ENCODE data around the gene MOBP. TPM values are rescaled to one million over a fixed set of nuclear protein-coding genes. Genes with fewer than 3 reads are reported as not detected.

Gene MOBP
- total RNA-seq, 4 donors from 2014 or later = 0.08 to 0.47 TPM; not detected in 2

GRCh38 chr3:39426312-39426711 lies 41.2 kb upstream of the MOBP start:
- 0 to 86% methylated on average over 1 of the region's 1 CpG for WGBS, 2 donors (ENCODE audit: low coverage in 1 of 2)
- Histone ChIP-seq H3K4me1 (no peaks in the 10 kb centered on the region), H3K9me3 (no peaks in the 10 kb centered on the region), H3K36me3 (no peaks in the 10 kb centered on the region), H3K27me3 (no peaks in the 10 kb centered on the region), H3K27ac (no peak overlapping the region), H3K4me3 (no peak overlapping the region)
- TF ChIP-seq POLR2A (IDR thresholded peaks at IDR 0.05) = no peak
- TF ChIP-seq POLR2AphosphoS5 (IDR thresholded peaks at IDR 0.05) = no peak
- TF ChIP-seq CTCF (IDR thresholded peaks at IDR 0.05) = no peak
- no peak for TF ChIP-seq EP300 (IDR thresholded peaks at IDR 0.05)
- no peak for ATAC-seq

- Histone ChIP-seq H3K4me3 (no peak overlapping the region), H3K36me3 (no peaks in the 10 kb centered on the region), H3K4me1 (no peaks in the 10 kb centered on the region), H3K27ac (no peak overlapping the region), H3K9me3 (no peaks in the 10 kb centered on the region), H3K27me3 (no peaks in the 10 kb centered on the region)
- 89 to 100% methylated on average over 1 of the region's 1 CpG for WGBS, 2 donors (ENCODE audit: low coverage in 1 of 2)
- no peak for TF ChIP-seq POLR2A (IDR thresholded peaks at IDR 0.05)
- no peak for TF ChIP-seq EP300 (IDR thresholded peaks at IDR 0.05)
- no peak for TF ChIP-seq CTCF (IDR thresholded peaks at IDR 0.05)
- TF ChIP-seq POLR2AphosphoS5 (IDR thresholded peaks at IDR 0.05) = no peak
- ATAC-seq = no peak
Measured at GRCh38 chr3:39427506-39427905, 40.0 kb upstream of the MOBP start.

GRCh38 chr3:39428745-39429201 lies 38.7 kb upstream of the MOBP start:
- no peak overlapping the region for H3K4me3 ChIP-seq
- no peaks in the 10 kb centered on the region for H3K27me3 ChIP-seq
- H3K4me1 ChIP-seq = peaks cover 0 to 6% (median 0%) of the 10 kb centered on the region in 3 donors
- WGBS, 2 donors (ENCODE audit: low coverage in 1 of 2) = 20 to 35% methylated on average over 3 to 8 of the region's 22 CpGs
- no peaks in the 10 kb centered on the region for H3K9me3 ChIP-seq
- H3K36me3 ChIP-seq = no peaks in the 10 kb centered on the region
- TF ChIP-seq CTCF (IDR thresholded peaks at IDR 0.05) = no peak
- TF ChIP-seq EP300 (IDR thresholded peaks at IDR 0.05) = no peak
- TF ChIP-seq POLR2AphosphoS5 (IDR thresholded peaks at IDR 0.05) = no peak
- no peak for TF ChIP-seq POLR2A (IDR thresholded peaks at IDR 0.05)
- ATAC-seq = peak; percentile 46
- H3K27ac ChIP-seq = peak overlapping the region in 2 of 4 donors; percentile 26 to 53

- H3K27ac ChIP-seq = peak overlapping the region in 1 of 4 donors; percentile 26
Measured at GRCh38 chr3:39429466-39429865, 38.0 kb upstream of the MOBP start.

More at GRCh38 chr3:39429466-39429865, 38.0 kb upstream of the MOBP start:
- WGBS, 2 donors (ENCODE audit: low coverage in 1 of 2) = 88 to 99% methylated on average over 5 to 7 of the region's 11 CpGs
- Histone ChIP-seq H3K9me3 (no peaks in the 10 kb centered on the region), H3K27me3 (no peaks in the 10 kb centered on the region), H3K4me1 (peaks cover 0 to 6% (median 0%) of the 10 kb centered on the region in 3 donors), H3K4me3 (no peak overlapping the region), H3K36me3 (no peaks in the 10 kb centered on the region)
- TF ChIP-seq POLR2A (IDR thresholded peaks at IDR 0.05) (no peak), EP300 (IDR thresholded peaks at IDR 0.05) (no peak), POLR2AphosphoS5 (IDR thresholded peaks at IDR 0.05) (no peak), CTCF (IDR thresholded peaks at IDR 0.05) (no peak)
- ATAC-seq = no peak
